Measurements from ENCODE around the gene RGP1.

DNA sequence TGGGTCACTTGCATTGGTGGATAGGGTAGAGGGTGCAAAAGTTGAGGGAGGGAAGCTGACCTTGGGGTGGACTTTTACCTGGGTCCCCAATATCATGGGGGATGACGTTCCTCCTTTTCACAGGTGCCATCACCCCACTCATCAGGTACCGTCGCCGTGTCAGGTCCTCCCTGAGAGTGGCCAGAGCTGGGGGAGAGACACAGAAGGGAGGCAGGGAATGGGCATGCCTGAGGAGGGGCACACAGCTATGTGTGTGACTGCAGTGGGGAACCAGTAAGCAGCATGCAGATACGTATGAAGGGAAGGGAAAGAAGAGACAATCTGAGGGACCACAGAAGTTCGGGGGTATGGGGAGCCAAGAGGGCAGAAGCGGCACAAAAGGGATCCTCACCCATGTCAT is 10.2 kb upstream of the RGP1 start:
- no peak for TF ChIP-seq OSR1 (CRISPR knock-in tag; IDR thresholded peaks at IDR 0.05)
- TF ChIP-seq, protein P1, sequence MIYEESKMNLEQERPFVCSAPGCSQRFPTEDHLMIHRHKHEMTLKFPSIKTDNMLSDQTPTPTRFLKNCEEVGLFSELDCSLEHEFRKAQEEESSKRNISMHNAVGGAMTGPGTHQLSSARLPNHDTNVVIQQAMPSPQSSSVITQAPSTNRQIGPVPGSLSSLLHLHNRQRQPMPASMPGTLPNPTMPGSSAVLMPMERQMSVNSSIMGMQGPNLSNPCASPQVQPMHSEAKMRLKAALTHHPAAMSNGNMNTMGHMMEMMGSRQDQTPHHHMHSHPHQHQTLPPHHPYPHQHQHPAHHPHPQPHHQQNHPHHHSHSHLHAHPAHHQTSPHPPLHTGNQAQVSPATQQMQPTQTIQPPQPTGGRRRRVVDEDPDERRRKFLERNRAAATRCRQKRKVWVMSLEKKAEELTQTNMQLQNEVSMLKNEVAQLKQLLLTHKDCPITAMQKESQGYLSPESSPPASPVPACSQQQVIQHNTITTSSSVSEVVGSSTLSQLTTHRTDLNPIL (CRISPR knock-in tag; IDR thresholded peaks at IDR 0.05; ENCODE audit: low read depth) = no peak
- no peak for TF ChIP-seq BACH2 (CRISPR knock-in tag; IDR thresholded peaks at IDR 0.05; ENCODE audit: borderline replicate concordance)
- TF ChIP-seq PPARA (CRISPR knock-in tag; IDR thresholded peaks at IDR 0.05; ENCODE audit: borderline replicate concordance) = no peak
- TF ChIP-seq CSDC2 (CRISPR knock-in tag; IDR thresholded peaks at IDR 0.05) = no peak
- TF ChIP-seq, protein P2, sequence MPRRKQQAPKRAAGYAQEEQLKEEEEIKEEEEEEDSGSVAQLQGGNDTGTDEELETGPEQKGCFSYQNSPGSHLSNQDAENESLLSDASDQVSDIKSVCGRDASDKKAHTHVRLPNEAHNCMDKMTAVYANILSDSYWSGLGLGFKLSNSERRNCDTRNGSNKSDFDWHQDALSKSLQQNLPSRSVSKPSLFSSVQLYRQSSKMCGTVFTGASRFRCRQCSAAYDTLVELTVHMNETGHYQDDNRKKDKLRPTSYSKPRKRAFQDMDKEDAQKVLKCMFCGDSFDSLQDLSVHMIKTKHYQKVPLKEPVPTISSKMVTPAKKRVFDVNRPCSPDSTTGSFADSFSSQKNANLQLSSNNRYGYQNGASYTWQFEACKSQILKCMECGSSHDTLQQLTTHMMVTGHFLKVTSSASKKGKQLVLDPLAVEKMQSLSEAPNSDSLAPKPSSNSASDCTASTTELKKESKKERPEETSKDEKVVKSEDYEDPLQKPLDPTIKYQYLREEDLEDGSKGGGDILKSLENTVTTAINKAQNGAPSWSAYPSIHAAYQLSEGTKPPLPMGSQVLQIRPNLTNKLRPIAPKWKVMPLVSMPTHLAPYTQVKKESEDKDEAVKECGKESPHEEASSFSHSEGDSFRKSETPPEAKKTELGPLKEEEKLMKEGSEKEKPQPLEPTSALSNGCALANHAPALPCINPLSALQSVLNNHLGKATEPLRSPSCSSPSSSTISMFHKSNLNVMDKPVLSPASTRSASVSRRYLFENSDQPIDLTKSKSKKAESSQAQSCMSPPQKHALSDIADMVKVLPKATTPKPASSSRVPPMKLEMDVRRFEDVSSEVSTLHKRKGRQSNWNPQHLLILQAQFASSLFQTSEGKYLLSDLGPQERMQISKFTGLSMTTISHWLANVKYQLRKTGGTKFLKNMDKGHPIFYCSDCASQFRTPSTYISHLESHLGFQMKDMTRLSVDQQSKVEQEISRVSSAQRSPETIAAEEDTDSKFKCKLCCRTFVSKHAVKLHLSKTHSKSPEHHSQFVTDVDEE (CRISPR knock-in tag; IDR thresholded peaks at IDR 0.05) = no peak
- TF ChIP-seq ISL1 (CRISPR knock-in tag; IDR thresholded peaks at IDR 0.05) = no peak
- no peak for TF ChIP-seq ZFP3 (CRISPR knock-in tag; IDR thresholded peaks at IDR 0.05)
- no peak for TF ChIP-seq ARNTL (CRISPR knock-in tag; IDR thresholded peaks at IDR 0.05; ENCODE audit: borderline replicate concordance, low read depth)
- TF ChIP-seq PATZ1 (CRISPR knock-in tag; IDR thresholded peaks at IDR 0.05; ENCODE audit: borderline replicate concordance) = no peak
- TF ChIP-seq SNAI2 (CRISPR knock-in tag; IDR thresholded peaks at IDR 0.05) = no peak
- TF ChIP-seq, protein P3, sequence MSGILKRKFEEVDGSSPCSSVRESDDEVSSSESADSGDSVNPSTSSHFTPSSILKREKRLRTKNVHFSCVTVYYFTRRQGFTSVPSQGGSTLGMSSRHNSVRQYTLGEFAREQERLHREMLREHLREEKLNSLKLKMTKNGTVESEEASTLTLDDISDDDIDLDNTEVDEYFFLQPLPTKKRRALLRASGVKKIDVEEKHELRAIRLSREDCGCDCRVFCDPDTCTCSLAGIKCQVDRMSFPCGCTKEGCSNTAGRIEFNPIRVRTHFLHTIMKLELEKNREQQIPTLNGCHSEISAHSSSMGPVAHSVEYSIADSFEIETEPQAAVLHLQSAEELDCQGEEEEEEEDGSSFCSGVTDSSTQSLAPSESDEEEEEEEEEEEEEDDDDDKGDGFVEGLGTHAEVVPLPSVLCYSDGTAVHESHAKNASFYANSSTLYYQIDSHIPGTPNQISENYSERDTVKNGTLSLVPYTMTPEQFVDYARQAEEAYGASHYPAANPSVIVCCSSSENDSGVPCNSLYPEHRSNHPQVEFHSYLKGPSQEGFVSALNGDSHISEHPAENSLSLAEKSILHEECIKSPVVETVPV (CRISPR knock-in tag; IDR thresholded peaks at IDR 0.05) = no peak
